Measurements from ENCODE around the gene SLC25A20.

- TF ChIP-seq ZNF274 (IDR thresholded peaks at IDR 0.05; ENCODE audit: low read depth, low read length) = no peak
- TF ChIP-seq YY1 (IDR thresholded peaks at IDR 0.05; ENCODE audit: insufficient read depth, insufficient read length) = no peak
- no peak for TF ChIP-seq SUZ12 (IDR thresholded peaks at IDR 0.05; ENCODE audit: extremely low read depth, insufficient read depth, insufficient read length)
Observed at GRCh38 chr3:48931944-48932580, 33.4 kb upstream of the SLC25A20 start.
